KMS-11 (cell line): ENCODE measurements around the gene LTBP2.

Experiments used
- H2AFZ ChIP-seq: fragments of 200-600 bp; sonication (generic); 2 replicates; pipeline ENCODE4 v1.6.1; 2016; ENCODE audit warnings: antibody characterized with exemption, mixed run types, low read depth
- H3K27ac ChIP-seq: fragments of 200-600 bp; sonication (generic); 2 replicates; pipeline ENCODE4 v1.6.1; 2016; ENCODE audit warnings: mild to moderate bottlenecking, mixed run types
- H3K27me3 ChIP-seq: fragments of 200-600 bp; sonication (generic); 2 replicates; pipeline ENCODE4 v1.6.1; 2017; ENCODE audit warnings: mild to moderate bottlenecking, low read depth, mixed run types, moderate library complexity; ENCODE audit not compliant: insufficient read depth
- H3K36me3 ChIP-seq: fragments of 200-600 bp; sonication (generic); 2 replicates; pipeline ENCODE4 v1.6.1; 2017; ENCODE audit warnings: mild to moderate bottlenecking, mixed run types; ENCODE audit not compliant: insufficient read depth
- H3K4me1 ChIP-seq: fragments of 200-600 bp; sonication (generic); 2 replicates; pipeline ENCODE4 v1.6.1; 2016; ENCODE audit warnings: mild to moderate bottlenecking, low read depth, mixed run types; ENCODE audit not compliant: poor library complexity, severe bottlenecking
- H3K4me2 ChIP-seq: fragments of 200-600 bp; sonication (generic); 2 replicates; pipeline ENCODE4 v1.7.0; 2016; ENCODE audit warnings: mild to moderate bottlenecking, mixed run types
- H3K4me3 ChIP-seq: fragments of 200-600 bp; sonication (generic); IDR thresholded peaks from 2 replicates; pipeline ENCODE4 v1.6.1; 2017; ENCODE audit warnings: low read depth, low read length, mixed read lengths; ENCODE audit not compliant: insufficient read depth
- H3K79me2 ChIP-seq: fragments of 200-600 bp; sonication (generic); 2 replicates; pipeline ENCODE4 v1.6.1; 2016; ENCODE audit warnings: low read depth, mixed run types; ENCODE audit not compliant: insufficient read depth
- H3K9ac ChIP-seq: fragments of 200-600 bp; sonication (generic); 2 replicates; pipeline ENCODE4 v1.6.1; 2016; ENCODE audit warnings: mild to moderate bottlenecking, mixed run types
- H4K20me1 ChIP-seq: fragments of 200-600 bp; sonication (generic); 2 replicates; pipeline ENCODE4 v1.6.1; 2016; ENCODE audit warnings: mild to moderate bottlenecking, mixed run types; ENCODE audit not compliant: insufficient read depth
- CTCF ChIP-seq: fragments of 200-600 bp; sonication (generic); conservative IDR thresholded peaks from 2 replicates; pipeline ENCODE4 v1.6.1; 2017; ENCODE audit warnings: low read depth, mild to moderate bottlenecking, antibody characterized with exemption, low read length, moderate library complexity, mixed read lengths

Gene LTBP2

GRCh38 chr14:74656964-74657363 is 44.9 kb upstream of the LTBP2 start:
- Histone ChIP-seq H3K9ac (no peak overlapping the region), H3K4me1 (peaks cover 4% of the 10 kb centered on the region), H3K36me3 (no peaks in the 10 kb centered on the region), H4K20me1 (no peaks in the 10 kb centered on the region), H2AFZ (no peak overlapping the region), H3K79me2 (no peaks in the 10 kb centered on the region), H3K4me3 (no peak overlapping the region), H3K27ac (no peak overlapping the region), H3K4me2 (no peak overlapping the region), H3K27me3 (no peaks in the 10 kb centered on the region)
- TF ChIP-seq CTCF, result no peak

- no peak overlapping the region for H3K4me3 ChIP-seq
- no peak for TF ChIP-seq CTCF
- H3K36me3 ChIP-seq, result no peaks in the 10 kb centered on the region
These were observed 43.8 kb upstream of the LTBP2 start for GRCh38 chr14:74655599-74656395.

GRCh38 chr14:74654931-74655330 is 42.9 kb upstream of the LTBP2 start:
- Histone ChIP-seq H2AFZ (no peak overlapping the region), H4K20me1 (no peaks in the 10 kb centered on the region), H3K9ac (no peak overlapping the region), H3K79me2 (no peaks in the 10 kb centered on the region), H3K27ac (no peak overlapping the region), H3K4me2 (no peak overlapping the region), H3K4me1 (peaks cover 4% of the 10 kb centered on the region), H3K36me3 (no peaks in the 10 kb centered on the region), H3K4me3 (no peak overlapping the region), H3K27me3 (no peaks in the 10 kb centered on the region)
- TF ChIP-seq CTCF, result no peak

More at GRCh38 chr14:74655599-74656395, 43.8 kb upstream of the LTBP2 start:
- Histone ChIP-seq H3K4me1 (peaks cover 4% of the 10 kb centered on the region), H3K27ac (no peak overlapping the region), H3K27me3 (no peaks in the 10 kb centered on the region), H2AFZ (no peak overlapping the region), H4K20me1 (no peaks in the 10 kb centered on the region), H3K4me2 (no peak overlapping the region), H3K9ac (no peak overlapping the region), H3K79me2 (no peaks in the 10 kb centered on the region)

GRCh38 chr14:74653386-74654138 is 41.5 kb upstream of the LTBP2 start:
- H3K9ac ChIP-seq, result no peak overlapping the region
- H3K4me2 ChIP-seq, result no peak overlapping the region
- peaks cover 4% of the 10 kb centered on the region for H3K4me1 ChIP-seq
- no peak overlapping the region for H2AFZ ChIP-seq
- H3K79me2 ChIP-seq, result no peaks in the 10 kb centered on the region
- no peak for TF ChIP-seq CTCF
- H4K20me1 ChIP-seq, result no peaks in the 10 kb centered on the region
- no peak overlapping the region for H3K4me3 ChIP-seq
- H3K36me3 ChIP-seq, result no peaks in the 10 kb centered on the region
- no peaks in the 10 kb centered on the region for H3K27me3 ChIP-seq
- H3K27ac ChIP-seq, result no peak overlapping the region
